Lung (tissue), 12 donors: ENCODE measurements around the gene MUC5AC. TPM values are rescaled to one million over a fixed set of nuclear protein-coding genes. Genes with fewer than 3 reads are reported as not detected.

ENCODE experiments used
- ATAC-seq: fragments of 200-7000 bp; cut with Tn5 transposase; one replicate; pipeline ENCODE4 v1.9.1; 2020; ENCODE audit warnings: moderate number of reproducible peaks; ENCODE audit not compliant: insufficient read depth, low FRiP score
- DNase-seq, 3 donors: peaks; one replicate each; pipeline ENCODE4 v3.0.0-alpha.2; 2013 to 2017
- H3K27ac ChIP-seq, 2 donors: one replicate each; pipeline ENCODE4 v1.5.1; 2013; ENCODE audit warnings: mild to moderate bottlenecking in 2 of 2, moderate library complexity in 2 of 2, control low read depth in 1 of 2, inconsistent platforms in 1 of 2, low read depth in 1 of 2, low read length in 1 of 2
- H3K27me3 ChIP-seq, 3 donors: one replicate each; pipeline ENCODE4 v1.5.1; 2013; ENCODE audit warnings: low read length in 2 of 3; ENCODE audit not compliant: control insufficient read depth in 3 of 3, insufficient read depth in 3 of 3
- H3K36me3 ChIP-seq, 4 donors: one replicate each; pipeline ENCODE4 v1.5.1; 2013; ENCODE audit warnings: low read length in 4 of 4, mild to moderate bottlenecking in 1 of 4, moderate library complexity in 1 of 4; ENCODE audit not compliant: control insufficient read depth in 4 of 4, insufficient read depth in 4 of 4
- H3K4me1 ChIP-seq, 5 donors: one replicate each; pipeline ENCODE4 v1.5.1; 2013; ENCODE audit warnings: low read length in 5 of 5, mild to moderate bottlenecking in 2 of 5, moderate library complexity in 1 of 5; ENCODE audit not compliant: control insufficient read depth in 5 of 5, insufficient read depth in 5 of 5
- H3K4me3 ChIP-seq: one replicate; pipeline ENCODE4 v1.5.1; 2013; ENCODE audit warnings: mild to moderate bottlenecking, control low read depth, moderate library complexity
- H3K9ac ChIP-seq, 2 donors: one replicate each; pipeline ENCODE4 v1.5.1; 2013; ENCODE audit warnings: low read length in 2 of 2, control low read depth in 1 of 2; ENCODE audit not compliant: insufficient read depth in 1 of 2
- H3K9me3 ChIP-seq, 4 donors: one replicate each; pipeline ENCODE4 v1.5.1; 2013; ENCODE audit warnings: low read length in 3 of 4, mild to moderate bottlenecking in 1 of 4, moderate library complexity in 1 of 4; ENCODE audit not compliant: control insufficient read depth in 4 of 4, insufficient read depth in 3 of 4
- CTCF ChIP-seq: IDR thresholded peaks from 2 replicates; pipeline ENCODE4 v1.5.1; 2012; ENCODE audit warnings: mild to moderate bottlenecking; ENCODE audit errors: control extremely low read depth, extremely low read depth
- WGBS, 2 donors: extraction: QIAGEN DNeasy Blood & Tissue Kit; methylation state at CpG; one replicate each; pipeline ENCODE4 v1.1.7; 2013; 5-methylcytosine and 5-hydroxymethylcytosine counted together
- polyA plus RNA-seq, 2 donors: library from polyadenylated mRNA; stranded (reverse); fragments of 200-250 nt; gene quantifications; one replicate each; pipeline ENCODE4 v1.2.1, GENCODE V29; 2013
- total RNA-seq, 2 donors: library from RNA; depleted of rRNA in 1 of 2; stranded (reverse); fragments of >200 nt in 1 of 2; gene quantifications; one replicate each; pipeline ENCODE4 v1.2.1, GENCODE V29; 2014 to 2021
- donor health status: control.
- donor health status: control.
- donor health status: Bipolar disorder and iron deficiency.
- donor health status: healthy.
- donor health status: DM: yes; HTN: yes; CAD: no.

The MUC5AC gene
- total and polyA plus RNA-seq, 4 donors = 0.46 to 1.3 (median 1.0) TPM

GRCh38 chr11:1129143-1129610, 28.6 kb upstream of the MUC5AC start:
- Histone ChIP-seq H3K36me3 (no peaks in the 10 kb centered on the region), H3K9ac (no peak overlapping the region), H3K4me1 (no peaks in the 10 kb centered on the region), H3K27me3 (peaks cover 0 to 5% (median 0%) of the 10 kb centered on the region in 3 donors), H3K9me3 (peaks cover 0 to 10% (median 5%) of the 10 kb centered on the region in 4 donors), H3K27ac (no peak overlapping the region), H3K4me3 (no peak overlapping the region)
- no peak for TF ChIP-seq CTCF
- no peak for ATAC-seq
- WGBS, 2 donors = 65 to 80% methylated on average over 17 of the region's 17 CpGs
- DNase-seq = peak in 1 of 3 donors; percentile 9

GRCh38 chr11:1129611-1130160, 28.1 kb upstream of the MUC5AC start:
- TF ChIP-seq CTCF = no peak
- peaks cover 0 to 5% (median 0%) of the 10 kb centered on the region in 3 donors for H3K27me3 ChIP-seq
- no peak overlapping the region for H3K9ac ChIP-seq
- no peaks in the 10 kb centered on the region for H3K4me1 ChIP-seq
- DNase-seq (peak in 1 of 3 donors; percentile 12), ATAC-seq (no peak)
- H3K27ac ChIP-seq = no peak overlapping the region
- no peak overlapping the region for H3K4me3 ChIP-seq
- H3K36me3 ChIP-seq = no peaks in the 10 kb centered on the region
- 83 to 88% methylated on average over 17 to 18 of the region's 18 CpGs for WGBS, 2 donors
- H3K9me3 ChIP-seq = peaks cover 0 to 10% (median 6%) of the 10 kb centered on the region in 4 donors

GRCh38 chr11:1130276-1131032, 27.3 kb upstream of the MUC5AC start:
- H3K36me3 ChIP-seq = no peaks in the 10 kb centered on the region
- H3K9me3 ChIP-seq = peaks cover 0 to 16% (median 7%) of the 10 kb centered on the region in 4 donors
- H3K4me3 ChIP-seq = no peak overlapping the region
- H3K4me1 ChIP-seq = no peaks in the 10 kb centered on the region
- no peak for TF ChIP-seq CTCF
- 44 to 58% methylated on average over 10 to 15 of the region's 15 CpGs for WGBS, 2 donors
- peak; percentile 24 to 53 (median 31) for DNase-seq
- H3K27me3 ChIP-seq = peaks cover 0 to 5% (median 0%) of the 10 kb centered on the region in 3 donors
- no peak overlapping the region for H3K9ac ChIP-seq
- ATAC-seq = no peak
- no peak overlapping the region for H3K27ac ChIP-seq
